Smooth muscle cell (in vitro differentiated cells): Measurements from ENCODE around the gene VRK2. TPM values are rescaled to one million over a fixed set of nuclear protein-coding genes. Genes with fewer than 3 reads are reported as not detected.

ENCODE experiments used
- DNase-seq: peaks from one replicate; lab custom pipeline; 2025; ENCODE audit not compliant: unreplicated experiment; lab: John Stamatoyannopoulos, UW
- H2AFZ ChIP-seq: fragments of 200-600 bp; sonication (generic); 2 replicates; pipeline ENCODE4 v1.6.0; 2016; ENCODE audit warnings: antibody characterized with exemption, low read depth, mild to moderate bottlenecking
- H3F3A ChIP-seq: fragments of 200-600 bp; sonication (generic); 2 replicates; pipeline ENCODE4 v1.6.0; 2017; ENCODE audit warnings: antibody characterized with exemption, low read depth
- H3K27ac ChIP-seq: fragments of 200-600 bp; sonication (generic); 2 replicates; pipeline ENCODE4 v1.5.1; 2016; ENCODE audit warnings: low read depth, mild to moderate bottlenecking
- H3K27me3 ChIP-seq: fragments of 200-600 bp; sonication (generic); 2 replicates; pipeline ENCODE4 v1.6.1; 2016; ENCODE audit warnings: low read depth, mild to moderate bottlenecking
- H3K36me3 ChIP-seq: fragments of 200-600 bp; sonication (generic); 2 replicates; pipeline ENCODE4 v1.5.1; 2016; ENCODE audit warnings: low read depth
- H3K4me1 ChIP-seq: fragments of 200-600 bp; sonication (generic); 2 replicates; pipeline ENCODE4 v1.5.1; 2016; ENCODE audit warnings: low read depth
- H3K4me2 ChIP-seq: fragments of 200-600 bp; sonication (generic); 2 replicates; pipeline ENCODE4 v1.6.0; 2016; ENCODE audit warnings: mild to moderate bottlenecking
- H3K4me3 ChIP-seq: fragments of 200-600 bp; sonication (generic); 2 replicates; pipeline ENCODE4 v1.5.1; 2016; ENCODE audit warnings: mild to moderate bottlenecking
- H3K79me2 ChIP-seq: fragments of 200-600 bp; sonication (generic); 2 replicates; pipeline ENCODE4 v1.6.0; 2016; ENCODE audit warnings: low read depth, mild to moderate bottlenecking
- H3K9ac ChIP-seq: fragments of 200-600 bp; sonication (generic); 2 replicates; pipeline ENCODE4 v1.6.0; 2016; ENCODE audit warnings: low read depth
- H3K9me3 ChIP-seq: fragments of 200-600 bp; sonication (generic); replicated peaks from 2 replicates; pipeline ENCODE4 v1.5.1; 2016; ENCODE audit warnings: low read depth
- H4K20me1 ChIP-seq: fragments of 200-600 bp; sonication (generic); 2 replicates; pipeline ENCODE4 v1.6.0; 2016; ENCODE audit warnings: low read depth
- WGBS: methylation state at CpG from one replicate; pipeline ENCODE4 v1.1.7; 2016; ENCODE audit warnings: low lambda C conversion rate; 5-methylcytosine and 5-hydroxymethylcytosine counted together
- polyA plus RNA-seq: library from polyadenylated mRNA; unstranded; fragments of >200 nt; fragmentation: Nextera tagmentation; extraction: Ambion mirVana; gene quantifications from 2 replicates; pipeline ENCODE4 v1.2.1, GENCODE V29; 2016
- total RNA-seq: library from RNA; depleted of rRNA; stranded (reverse); fragments of >200 nt; gene quantifications from 2 replicates; pipeline ENCODE4 v1.2.3, GENCODE V29; 2014
- TF ChIP-seq, protein P1 (sequence below): fragments of 200-600 bp; sonication (generic); IDR thresholded peaks from 2 replicates; pipeline ENCODE4 v1.5.1; 2017; ENCODE audit warnings: borderline replicate concordance, mild to moderate bottlenecking, antibody characterized with exemption; ENCODE audit not compliant: insufficient read depth, poor library complexity, severe bottlenecking

Gene VRK2
- total and polyA plus RNA-seq, 2 experiments from 2014 or later = 22.2 to 35.5 TPM

- Histone ChIP-seq H3F3A (peaks cover 27% of the 10 kb centered on the region), H4K20me1 (peaks cover 7% of the 10 kb centered on the region), H3K79me2 (peaks cover 19% of the 10 kb centered on the region), H3K4me2 (peak overlapping the region; percentile 74), H3K9me3 (no peaks in the 10 kb centered on the region), H3K4me1 (peaks cover 11% of the 10 kb centered on the region), H3K9ac (peak overlapping the region; percentile 21), H3K4me3 (peak overlapping the region; percentile 8), H3K27ac (peak overlapping the region; percentile 93), H3K36me3 (peaks cover 3% of the 10 kb centered on the region), H3K27me3 (no peaks in the 10 kb centered on the region), H2AFZ (no peak overlapping the region)
- DNase-seq = no peak
- WGBS = 19% methylated on average over 2 of the region's 2 CpGs
- TF ChIP-seq, protein P1, sequence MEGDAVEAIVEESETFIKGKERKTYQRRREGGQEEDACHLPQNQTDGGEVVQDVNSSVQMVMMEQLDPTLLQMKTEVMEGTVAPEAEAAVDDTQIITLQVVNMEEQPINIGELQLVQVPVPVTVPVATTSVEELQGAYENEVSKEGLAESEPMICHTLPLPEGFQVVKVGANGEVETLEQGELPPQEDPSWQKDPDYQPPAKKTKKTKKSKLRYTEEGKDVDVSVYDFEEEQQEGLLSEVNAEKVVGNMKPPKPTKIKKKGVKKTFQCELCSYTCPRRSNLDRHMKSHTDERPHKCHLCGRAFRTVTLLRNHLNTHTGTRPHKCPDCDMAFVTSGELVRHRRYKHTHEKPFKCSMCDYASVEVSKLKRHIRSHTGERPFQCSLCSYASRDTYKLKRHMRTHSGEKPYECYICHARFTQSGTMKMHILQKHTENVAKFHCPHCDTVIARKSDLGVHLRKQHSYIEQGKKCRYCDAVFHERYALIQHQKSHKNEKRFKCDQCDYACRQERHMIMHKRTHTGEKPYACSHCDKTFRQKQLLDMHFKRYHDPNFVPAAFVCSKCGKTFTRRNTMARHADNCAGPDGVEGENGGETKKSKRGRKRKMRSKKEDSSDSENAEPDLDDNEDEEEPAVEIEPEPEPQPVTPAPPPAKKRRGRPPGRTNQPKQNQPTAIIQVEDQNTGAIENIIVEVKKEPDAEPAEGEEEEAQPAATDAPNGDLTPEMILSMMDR = no peak
Observed at GRCh38 chr2:58063641-58064040, 17.0 kb downstream of the VRK2 start.

- Histone ChIP-seq H3K9ac (peak overlapping the region; percentile 21), H3F3A (peaks cover 27% of the 10 kb centered on the region), H3K79me2 (peaks cover 19% of the 10 kb centered on the region), H3K27me3 (no peaks in the 10 kb centered on the region), H3K9me3 (no peaks in the 10 kb centered on the region), H3K27ac (peak overlapping the region; percentile 93), H2AFZ (no peak overlapping the region), H4K20me1 (peaks cover 7% of the 10 kb centered on the region), H3K4me3 (peak overlapping the region; percentile 8), H3K4me1 (peaks cover 11% of the 10 kb centered on the region), H3K4me2 (peak overlapping the region; percentile 74), H3K36me3 (peaks cover 3% of the 10 kb centered on the region)
- 22% methylated on average over 2 of the region's 2 CpGs for WGBS
- DNase-seq = no peak
- TF ChIP-seq, protein P1 = no peak
Observed at GRCh38 chr2:58064086-58064485, 17.5 kb downstream of the VRK2 start.

- Histone ChIP-seq H3K9me3 (no peaks in the 10 kb centered on the region), H3K4me3 (no peak overlapping the region), H3K4me1 (peaks cover 11% of the 10 kb centered on the region), H3F3A (peaks cover 26% of the 10 kb centered on the region), H2AFZ (no peak overlapping the region), H4K20me1 (peaks cover 7% of the 10 kb centered on the region), H3K9ac (no peak overlapping the region), H3K27ac (peak overlapping the region; percentile 93), H3K27me3 (no peaks in the 10 kb centered on the region), H3K36me3 (no peaks in the 10 kb centered on the region), H3K4me2 (peak overlapping the region; percentile 74), H3K79me2 (peaks cover 24% of the 10 kb centered on the region)
- no peak for DNase-seq
- TF ChIP-seq, protein P1 = no peak
- WGBS = 100% methylated on average over 1 of the region's 1 CpG
Observed at GRCh38 chr2:58065248-58065647, 18.6 kb downstream of the VRK2 start.

GRCh38 chr2:58067001-58067400 is 20.4 kb downstream of the VRK2 start:
- Histone ChIP-seq H3K36me3 (no peaks in the 10 kb centered on the region), H4K20me1 (peaks cover 4% of the 10 kb centered on the region), H3F3A (peaks cover 17% of the 10 kb centered on the region), H3K4me3 (no peak overlapping the region), H3K27ac (no peak overlapping the region), H3K27me3 (no peaks in the 10 kb centered on the region), H3K9me3 (no peaks in the 10 kb centered on the region), H3K79me2 (peaks cover 34% of the 10 kb centered on the region), H2AFZ (no peak overlapping the region), H3K9ac (no peak overlapping the region), H3K4me2 (no peak overlapping the region), H3K4me1 (peaks cover 11% of the 10 kb centered on the region)
- no peak for DNase-seq
- TF ChIP-seq, protein P1 = no peak
- 87% methylated on average over 2 of the region's 2 CpGs for WGBS
